NCI-H345 treated with DMSO at 0.1 percent for 48 hours (cell line): ENCODE results near the gene PRSS38.

ENCODE experiments used
- DNase-seq: peaks from one replicate; lab custom pipeline; 2025; ENCODE audit not compliant: unreplicated experiment; lab: John Stamatoyannopoulos, UW

PRSS38 gene

GRCh38 chr1:227815468-227816409, at the start of gene PRSS38:
PRSS38 (plus strand) TSS chr1:227815675; CDS start chr1:227815717, 42 bp downstream.
- no peak for DNase-seq

GRCh38 chr1:227766015-227766634, 49.4 kb upstream of the PRSS38 start:
- peak; percentile 86 for DNase-seq

- no peak for DNase-seq
These were observed 48.7 kb upstream of the PRSS38 start for GRCh38 chr1:227766653-227767277.

- no peak for DNase-seq
These were observed 47.9 kb upstream of the PRSS38 start for GRCh38 chr1:227767401-227768124.

- DNase-seq: no peak
These were observed 47.4 kb upstream of the PRSS38 start for GRCh38 chr1:227768125-227768439.

GRCh38 chr1:227768640-227769039, 46.8 kb upstream of the PRSS38 start:
- no peak for DNase-seq

- no peak for DNase-seq
These were observed 46.2 kb upstream of the PRSS38 start for GRCh38 chr1:227769047-227769935.

GRCh38 chr1:227769936-227770494, 45.5 kb upstream of the PRSS38 start:
- no peak for DNase-seq

GRCh38 chr1:227770812-227771211, 44.7 kb upstream of the PRSS38 start:
- DNase-seq: no peak

- no peak for DNase-seq
These were observed 44.1 kb upstream of the PRSS38 start for GRCh38 chr1:227771326-227771725.

GRCh38 chr1:227771771-227772170, 43.7 kb upstream of the PRSS38 start:
- no peak for DNase-seq

GRCh38 chr1:227773558-227773957, 41.9 kb upstream of the PRSS38 start:
- peak; percentile 73 for DNase-seq

GRCh38 chr1:227774051-227774731, 41.3 kb upstream of the PRSS38 start:
- DNase-seq: peak; percentile 79

- DNase-seq: no peak
These were observed 40.4 kb upstream of the PRSS38 start for GRCh38 chr1:227774821-227775661.

- DNase-seq: no peak
These were observed 39.6 kb upstream of the PRSS38 start for GRCh38 chr1:227775841-227776240.

- DNase-seq: no peak
These were observed 39.1 kb upstream of the PRSS38 start for GRCh38 chr1:227776331-227776771.

- DNase-seq: no peak
These were observed 38.3 kb upstream of the PRSS38 start for GRCh38 chr1:227777156-227777555.

GRCh38 chr1:227777646-227778045, 37.8 kb upstream of the PRSS38 start:
- no peak for DNase-seq
